Measurements from ENCODE around the gene FSIP1. TPM values are rescaled to one million over a fixed set of nuclear protein-coding genes. Genes with fewer than 3 reads are reported as not detected.
A peak's percentile ranks its signal among the peaks of the same experiment; 100 is the strongest.

Gene FSIP1
- total RNA-seq, 8 experiments from 2014 or later: 0.77 to 10.0 (median 3.5) TPM

DNA sequence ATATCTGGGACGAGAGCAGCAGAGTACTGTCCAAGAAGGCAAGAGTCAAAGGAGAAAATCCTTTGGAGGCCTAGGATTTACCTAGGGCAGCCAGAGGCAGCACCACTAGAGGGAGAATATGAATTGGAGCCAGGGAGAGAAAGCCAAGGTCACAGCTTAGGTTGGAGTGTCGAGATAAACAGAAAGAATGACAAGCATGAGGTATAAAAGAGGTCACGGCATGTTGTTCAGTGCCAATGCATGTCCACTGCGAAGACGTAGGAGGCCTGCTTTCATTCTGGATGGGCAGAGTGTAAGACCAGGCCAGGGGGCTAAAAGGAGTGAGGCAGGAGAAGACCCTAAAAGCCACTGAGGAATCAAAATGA is 154.5 kb downstream of the FSIP1 start:
- ATAC-seq (replicated peaks in 6 of 8): no peak
- Histone ChIP-seq H3K27ac (no peak overlapping the region), H3K4me1 (replicated peaks in 1 of 2) (peaks cover 0 to 3% of the 10 kb centered on the region in 2 donors), H3K4me3 (no peak overlapping the region)
- WGBS, 10 experiments: 67 to 97% (median 82%) methylated on average over 1 to 5 of the region's 5 CpGs; no CpG with 5 or more reads in 2 of the 10 experiments
- in situ Hi-C loops (cut with MboI; ENCODE audit: low pct_unique_long_range_greater_than_20kb in 2 of 9, low sequenced_read_pairs in 9 of 9, unreplicated experiment in 9 of 9): no loop called here

DNA sequence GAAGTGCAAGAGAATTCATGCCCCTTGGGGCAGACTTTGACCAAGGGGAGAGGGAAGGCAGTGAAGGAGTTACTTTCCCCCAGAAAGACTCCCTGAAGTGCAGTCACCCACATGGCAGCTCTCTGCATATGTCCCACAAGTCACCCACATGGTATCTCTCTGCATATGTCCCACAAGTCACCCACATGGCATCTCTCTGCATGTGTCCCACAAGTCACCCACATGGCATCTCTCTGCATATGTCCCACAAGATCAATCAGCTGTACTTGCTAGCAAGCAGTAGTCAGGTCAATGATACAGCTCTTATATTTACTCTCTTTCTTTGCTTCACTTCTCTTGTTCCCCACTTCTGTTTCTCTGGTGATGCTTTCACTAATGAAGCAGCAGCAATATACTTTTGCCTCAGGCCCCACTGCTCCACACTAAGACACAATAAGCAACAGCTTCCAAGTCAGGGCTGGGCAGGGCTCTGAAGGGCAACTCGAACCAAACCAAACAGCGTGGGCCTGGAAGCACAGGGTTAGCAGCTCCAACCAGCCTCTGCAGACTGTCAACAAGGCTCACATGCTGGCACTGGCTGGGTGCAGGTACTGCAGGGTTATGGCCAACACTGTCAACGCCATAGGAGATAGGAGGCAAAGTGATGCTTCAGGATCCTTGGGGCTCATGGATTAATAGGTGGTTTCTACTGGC is 155.0 kb downstream of the FSIP1 start:
- ATAC-seq (replicated peaks in 6 of 8): no peak
- in situ Hi-C loops (cut with MboI; ENCODE audit: low pct_unique_long_range_greater_than_20kb in 2 of 9, low sequenced_read_pairs in 9 of 9, unreplicated experiment in 9 of 9): no loop called here
- Histone ChIP-seq H3K27ac (no peak overlapping the region), H3K4me3 (no peak overlapping the region), H3K4me1 (replicated peaks in 1 of 2) (peaks cover 0 to 3% of the 10 kb centered on the region in 2 donors)
- 83 to 100% (median 100%) methylated on average over 1 to 3 of the region's 3 CpGs; no CpG with 5 or more reads in 6 of the 10 experiments for WGBS, 10 experiments

DNA sequence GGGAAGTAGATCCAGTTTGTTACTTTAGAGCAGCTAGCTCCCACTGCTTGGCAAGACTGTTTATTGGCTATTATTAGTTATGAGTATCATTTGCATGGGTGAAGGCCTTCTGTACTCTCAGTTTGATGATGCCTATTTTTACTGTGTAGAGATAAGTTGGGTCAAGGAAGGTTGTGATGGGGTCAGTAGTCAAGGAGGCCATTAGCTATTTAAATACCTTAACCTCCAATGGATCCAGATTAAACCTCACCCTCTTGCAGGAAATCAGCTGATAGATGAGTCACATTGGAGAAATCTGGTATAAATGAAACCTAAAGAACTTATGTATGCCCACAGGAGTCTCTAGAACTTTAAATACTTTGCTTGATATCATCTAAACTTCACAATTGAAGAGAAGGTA is 156.8 kb downstream of the FSIP1 start:
- peak in 2 of 8 experiments; percentile 33 to 40 for ATAC-seq (replicated peaks in 6 of 8)

DNA sequence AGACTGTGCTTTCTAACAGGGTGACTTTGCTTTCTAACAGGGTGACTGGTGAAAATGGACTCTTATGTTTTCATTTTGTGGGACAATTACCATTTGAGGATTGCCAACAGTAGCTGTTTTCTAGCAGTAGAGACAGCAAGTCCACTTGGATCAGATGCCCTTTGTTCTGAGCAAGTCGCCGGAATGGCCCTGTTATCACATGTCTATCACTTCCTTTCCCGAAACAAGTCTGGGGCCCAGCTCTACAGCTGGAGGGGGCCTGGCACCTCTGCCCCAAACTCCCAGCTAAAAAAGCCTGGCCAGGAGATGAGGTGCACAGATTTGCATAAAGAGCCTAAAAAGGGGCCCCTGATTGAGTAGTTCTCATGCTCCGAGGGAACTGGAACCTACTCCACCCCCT is 157.2 kb downstream of the FSIP1 start:
- H3K4me3 ChIP-seq: no peak overlapping the region
- peaks cover 0 to 3% of the 10 kb centered on the region in 2 donors for H3K4me1 ChIP-seq (replicated peaks in 1 of 2)
- no peak for ATAC-seq (replicated peaks in 6 of 8)
- no peak overlapping the region for H3K27ac ChIP-seq
- WGBS, 10 experiments: 82 to 100% (median 93%) methylated on average over 1 to 4 of the region's 4 CpGs; no CpG with 5 or more reads in 3 of the 10 experiments
- in situ Hi-C loops (cut with MboI; ENCODE audit: low pct_unique_long_range_greater_than_20kb in 2 of 9, low sequenced_read_pairs in 9 of 9, unreplicated experiment in 9 of 9): no loop called here

More for the DNA sequence above, 156.8 kb downstream of the FSIP1 start:
- in situ Hi-C loops (cut with MboI; ENCODE audit: low pct_unique_long_range_greater_than_20kb in 2 of 9, low sequenced_read_pairs in 9 of 9, unreplicated experiment in 9 of 9): no loop called here
- Histone ChIP-seq H3K4me1 (replicated peaks in 1 of 2) (peaks cover 0 to 3% of the 10 kb centered on the region in 2 donors), H3K4me3 (no peak overlapping the region), H3K27ac (no peak overlapping the region)

DNA sequence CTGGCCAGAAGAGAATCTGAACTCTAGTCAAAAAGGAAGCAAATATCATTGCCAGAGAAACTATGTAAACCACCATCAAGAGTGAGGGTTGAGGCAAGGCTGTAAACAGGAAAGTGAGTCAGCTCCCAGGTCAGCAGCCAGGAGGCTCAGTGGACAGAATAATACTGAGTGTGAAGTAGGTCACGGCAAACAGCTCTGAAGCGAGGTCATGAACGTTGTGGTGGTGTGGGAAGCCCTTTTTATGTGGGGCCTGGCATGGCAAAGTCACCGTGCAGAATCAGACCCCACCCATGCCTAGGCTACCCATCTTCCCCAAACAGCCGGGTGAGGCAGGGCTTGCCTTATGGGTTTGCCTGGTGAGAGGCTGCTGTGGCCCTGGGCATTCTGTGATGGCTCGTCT is 157.8 kb downstream of the FSIP1 start:
- Histone ChIP-seq H3K27ac (no peak overlapping the region), H3K4me3 (no peak overlapping the region), H3K4me1 (replicated peaks in 1 of 2) (peaks cover 0 to 3% of the 10 kb centered on the region in 2 donors)
- peak in 2 of 8 experiments; percentile 78 to 87 for ATAC-seq (replicated peaks in 6 of 8)
- WGBS, 10 experiments: 25 to 100% (median 79%) methylated on average over 1 to 6 of the region's 6 CpGs; no CpG with 5 or more reads in 6 of the 10 experiments
- in situ Hi-C loops (cut with MboI; ENCODE audit: low pct_unique_long_range_greater_than_20kb in 2 of 9, low sequenced_read_pairs in 9 of 9, unreplicated experiment in 9 of 9): no loop called here

DNA sequence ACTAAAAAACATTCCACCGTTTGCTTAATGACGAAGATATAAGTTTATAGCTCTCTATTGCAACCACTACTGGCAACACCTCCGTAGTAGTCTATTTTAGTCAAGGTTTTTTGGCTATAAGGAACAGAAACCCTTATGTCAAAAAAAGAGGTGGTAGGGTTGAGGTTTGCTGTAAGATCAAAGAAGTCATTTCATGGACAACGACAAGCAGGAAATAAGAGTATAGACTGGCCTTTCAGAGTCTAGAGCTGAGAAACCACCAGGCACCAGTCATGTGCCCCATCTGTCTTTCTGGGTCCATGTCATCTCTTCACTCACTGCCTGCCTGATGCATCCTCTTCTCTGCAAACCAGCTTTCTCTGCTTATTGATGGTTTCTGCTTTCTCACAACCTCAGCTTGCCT is 159.1 kb downstream of the FSIP1 start:
- 86 to 100% (median 96%) methylated on average over 1 to 4 of the region's 4 CpGs; no CpG with 5 or more reads in 1 of the 10 experiments for WGBS, 10 experiments
- Histone ChIP-seq H3K4me1 (replicated peaks in 1 of 2) (no peaks in the 10 kb centered on the region), H3K4me3 (no peak overlapping the region), H3K27ac (no peak overlapping the region)
- in situ Hi-C loops (cut with MboI; ENCODE audit: low pct_unique_long_range_greater_than_20kb in 2 of 9, low sequenced_read_pairs in 9 of 9, unreplicated experiment in 9 of 9): no loop called here
- no peak for ATAC-seq (replicated peaks in 6 of 8)

DNA sequence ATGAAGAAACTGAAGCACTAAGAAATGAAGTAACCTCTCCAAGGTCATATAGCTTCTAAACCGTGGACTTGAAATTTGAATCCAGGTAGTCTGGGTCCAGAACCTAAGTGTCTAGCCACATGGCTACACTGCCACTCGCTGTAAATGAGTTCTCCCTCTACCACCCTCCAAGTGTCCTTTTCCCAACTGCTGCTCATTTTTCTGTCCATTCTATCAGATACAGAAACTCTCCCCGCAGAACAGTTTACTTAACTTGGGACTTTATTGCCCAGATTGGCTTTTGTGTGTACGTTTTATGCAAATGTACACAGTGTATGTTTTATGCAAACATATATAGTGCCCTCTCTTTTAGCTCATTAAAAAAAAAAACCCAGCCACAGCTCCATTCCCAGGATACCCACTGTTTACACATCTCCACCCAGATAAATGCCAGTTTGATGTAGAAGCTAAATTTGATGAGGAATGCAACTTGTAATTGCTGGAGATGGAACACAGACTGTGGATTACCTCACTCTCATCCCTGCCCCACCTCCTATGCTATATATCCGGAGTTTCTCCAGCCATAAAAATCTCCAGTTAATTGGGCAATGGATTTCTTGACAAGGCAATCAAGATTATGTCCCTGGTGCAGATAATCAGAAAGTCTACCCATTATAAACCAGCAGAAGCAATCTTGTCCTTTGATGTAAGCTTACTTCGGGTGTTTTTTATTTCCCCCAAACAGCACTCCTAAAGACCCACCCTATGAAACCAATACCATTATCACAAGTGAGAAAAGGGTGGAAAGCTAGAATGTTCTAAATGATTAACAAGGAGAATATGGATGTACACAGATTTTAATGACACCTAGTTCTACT is 159.8 kb downstream of the FSIP1 start:
- 55 to 100% (median 84%) methylated on average over 1 to 6 of the region's 6 CpGs for WGBS, 10 experiments

DNA sequence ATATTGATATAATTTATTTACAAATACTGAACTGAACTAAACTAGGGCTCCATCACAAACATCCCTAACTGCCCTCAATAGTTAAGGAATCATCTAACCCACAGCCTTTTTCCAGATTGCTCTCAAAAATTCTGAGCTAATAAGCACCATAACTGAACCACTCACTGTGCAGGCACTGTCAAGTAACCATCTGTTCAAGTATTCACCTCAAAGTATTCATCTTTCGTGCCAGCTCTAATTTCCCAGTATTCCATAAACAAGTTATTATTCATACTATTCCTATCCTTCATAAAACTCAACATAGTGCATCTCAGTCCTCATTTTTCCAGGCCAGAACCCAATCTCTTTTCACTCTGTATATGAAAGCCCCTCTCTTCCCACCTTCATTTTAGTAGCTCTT is 160.7 kb downstream of the FSIP1 start:
- peak in 1 of 8 experiments; percentile 23 for ATAC-seq (replicated peaks in 6 of 8)
- H3K4me1 ChIP-seq (replicated peaks in 1 of 2): no peaks in the 10 kb centered on the region
- H3K4me3 ChIP-seq: no peak overlapping the region
- in situ Hi-C loops (cut with MboI; ENCODE audit: low pct_unique_long_range_greater_than_20kb in 2 of 9, low sequenced_read_pairs in 9 of 9, unreplicated experiment in 9 of 9): no loop called here
- 14 to 100% (median 83%) methylated on average over 1 of the region's 1 CpG; no CpG with 5 or more reads in 1 of the 10 experiments for WGBS, 10 experiments
- H3K27ac ChIP-seq: no peak overlapping the region

More for the DNA sequence above, 159.8 kb downstream of the FSIP1 start:
- Histone ChIP-seq H3K27ac (no peak overlapping the region), H3K4me1 (replicated peaks in 1 of 2) (no peaks in the 10 kb centered on the region), H3K4me3 (no peak overlapping the region)
- peak in 1 of 8 experiments; percentile 48 for ATAC-seq (replicated peaks in 6 of 8)
- in situ Hi-C loops (cut with MboI; ENCODE audit: low pct_unique_long_range_greater_than_20kb in 2 of 9, low sequenced_read_pairs in 9 of 9, unreplicated experiment in 9 of 9): no loop called here

DNA sequence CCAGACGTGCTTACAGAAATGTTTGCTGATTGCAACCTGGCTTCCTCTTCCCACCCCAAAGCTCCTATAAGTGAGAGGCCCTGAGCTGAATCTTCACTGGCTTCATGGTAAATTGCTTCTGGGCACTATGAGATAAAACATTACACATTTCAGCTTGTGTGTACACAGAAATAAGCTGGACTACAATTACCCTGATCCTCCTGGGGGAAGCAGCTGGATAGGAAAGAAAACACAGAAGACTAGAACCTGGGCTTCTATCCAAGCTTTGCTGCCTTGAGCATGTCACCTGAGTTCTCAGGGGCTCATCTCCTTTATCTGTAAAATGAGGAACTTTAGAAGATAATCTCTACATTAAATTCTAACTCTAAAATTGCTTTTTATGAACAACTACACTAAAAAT is 161.4 kb downstream of the FSIP1 start:
- Histone ChIP-seq H3K27ac (no peak overlapping the region), H3K4me3 (no peak overlapping the region), H3K4me1 (replicated peaks in 1 of 2) (no peaks in the 10 kb centered on the region)
- in situ Hi-C loops (cut with MboI; ENCODE audit: low pct_unique_long_range_greater_than_20kb in 2 of 9, low sequenced_read_pairs in 9 of 9, unreplicated experiment in 9 of 9): no loop called here
- WGBS, 10 experiments: 33 to 86% (median 60%) methylated on average over 1 of the region's 1 CpG; no CpG with 5 or more reads in 7 of the 10 experiments
- ATAC-seq (replicated peaks in 6 of 8): no peak

DNA sequence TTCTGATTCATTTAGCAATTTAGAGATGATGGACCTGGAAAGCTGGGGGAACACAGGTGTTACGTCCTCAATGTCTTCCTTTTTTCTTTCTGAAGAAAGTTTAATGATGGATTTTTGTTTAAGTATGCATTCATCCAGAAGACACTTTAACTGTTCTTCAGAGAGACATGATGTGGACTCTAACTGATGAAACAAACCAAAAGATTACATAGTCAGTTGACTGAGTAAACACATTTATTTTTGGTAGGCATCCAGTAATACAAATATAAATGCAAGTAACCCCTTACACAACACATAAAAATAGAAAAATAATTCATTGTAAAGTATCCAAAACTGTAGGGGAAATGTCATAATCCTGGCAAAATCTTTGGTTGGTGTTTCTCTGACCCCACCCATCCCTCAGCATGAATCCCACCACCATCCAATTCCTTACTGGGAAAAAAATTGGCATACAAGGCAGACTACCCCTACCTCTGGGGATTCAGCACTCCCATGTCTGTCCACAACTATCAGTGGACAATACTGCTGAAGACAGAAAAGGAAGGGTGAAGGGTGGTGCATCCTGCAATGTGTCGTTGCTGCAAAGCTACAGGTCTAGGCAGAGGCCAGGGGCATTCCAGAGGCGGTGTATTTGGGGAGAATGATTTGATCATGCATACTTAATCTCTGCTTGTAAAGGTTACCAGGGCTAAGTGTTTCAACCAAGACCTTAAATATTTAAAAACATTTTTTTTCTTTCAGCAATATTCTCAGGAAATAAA is 164.4 kb downstream of the FSIP1 start:
- no peak overlapping the region for H3K27ac ChIP-seq
- ATAC-seq (replicated peaks in 6 of 8): no peak
- no peak overlapping the region for H3K4me3 ChIP-seq
- in situ Hi-C loops (cut with MboI; ENCODE audit: low pct_unique_long_range_greater_than_20kb in 2 of 9, low sequenced_read_pairs in 9 of 9, unreplicated experiment in 9 of 9): no loop called here
- WGBS, 10 experiments: 43 to 100% (median 75%) methylated on average over 1 to 3 of the region's 3 CpGs
- no peaks in the 10 kb centered on the region for H3K4me1 ChIP-seq (replicated peaks in 1 of 2)

DNA sequence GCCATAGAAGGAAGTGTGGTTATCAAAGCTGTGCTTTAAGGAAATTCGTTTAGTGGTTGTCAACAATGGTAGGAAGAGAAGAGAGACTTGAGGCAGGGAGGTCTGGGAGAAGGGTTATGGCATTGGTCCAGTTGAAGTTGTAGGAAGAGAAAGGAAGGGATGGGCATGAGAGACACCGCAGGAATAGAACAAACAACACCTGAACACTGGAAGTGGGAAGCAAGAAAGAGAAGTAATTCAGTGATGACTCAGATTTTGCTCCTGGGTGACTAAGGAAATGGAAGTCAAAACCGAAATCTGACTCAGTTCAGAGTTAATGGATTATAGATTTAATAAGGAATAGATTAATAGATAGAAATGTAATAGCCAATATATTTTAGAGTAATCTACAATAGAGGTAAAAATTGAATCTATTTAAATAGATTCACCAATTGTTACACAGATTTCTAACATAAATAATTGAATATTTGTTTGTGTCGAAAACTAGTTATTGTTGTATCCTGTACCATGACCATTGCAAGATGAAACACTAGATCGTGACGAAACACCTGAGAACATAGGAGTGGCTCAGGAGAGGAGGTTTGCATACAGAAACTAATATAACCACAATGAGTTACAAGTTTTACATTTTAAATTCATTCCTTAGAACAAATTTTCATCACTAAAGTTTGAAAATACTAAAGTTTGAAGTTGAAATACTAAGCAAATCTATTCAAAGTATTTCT is 165.7 kb downstream of the FSIP1 start:
- ATAC-seq (replicated peaks in 6 of 8): no peak
- Histone ChIP-seq H3K27ac (no peak overlapping the region), H3K4me1 (replicated peaks in 1 of 2) (no peaks in the 10 kb centered on the region), H3K4me3 (no peak overlapping the region)
- in situ Hi-C loops (cut with MboI; ENCODE audit: low pct_unique_long_range_greater_than_20kb in 2 of 9, low sequenced_read_pairs in 9 of 9, unreplicated experiment in 9 of 9): no loop called here
- 62 to 100% (median 89%) methylated on average over 2 to 6 of the region's 6 CpGs for WGBS, 10 experiments

DNA sequence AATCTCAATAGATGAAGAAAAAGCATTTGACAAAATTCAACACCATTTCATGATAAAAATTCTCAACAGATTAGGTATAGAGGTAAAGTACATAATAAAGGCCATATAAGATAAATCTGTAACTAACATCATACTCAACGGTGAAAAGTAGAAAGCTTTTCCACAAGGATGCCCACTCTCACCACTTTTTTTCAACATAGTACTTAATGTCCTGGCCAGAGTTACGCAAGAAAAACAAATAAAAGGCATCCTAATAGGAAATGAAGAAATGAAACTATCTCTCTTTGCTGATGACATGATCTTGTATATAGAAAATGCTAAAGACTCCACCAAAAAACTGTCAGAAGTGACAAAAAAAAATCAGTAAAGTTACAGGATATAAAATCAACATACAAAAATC is 168.8 kb downstream of the FSIP1 start:
- no peak overlapping the region for H3K27ac ChIP-seq
- no peak for ATAC-seq (replicated peaks in 6 of 8)
- WGBS, 10 experiments: 78 to 100% (median 94%) methylated on average over 1 to 2 of the region's 2 CpGs
- H3K4me3 ChIP-seq: no peak overlapping the region
- H3K4me1 ChIP-seq (replicated peaks in 1 of 2): no peaks in the 10 kb centered on the region
- in situ Hi-C loops (cut with MboI; ENCODE audit: low pct_unique_long_range_greater_than_20kb in 2 of 9, low sequenced_read_pairs in 9 of 9, unreplicated experiment in 9 of 9): no loop called here

Data from motor neuron (in vitro differentiated cells).